ENCODE results near the gene SPDYE2B.
"Not testable (repeated sequence)": the region's sequence is repeated elsewhere in the genome, so short reads cannot be mapped to it uniquely, and the experiment has no call there.

The SPDYE2B gene

DNA sequence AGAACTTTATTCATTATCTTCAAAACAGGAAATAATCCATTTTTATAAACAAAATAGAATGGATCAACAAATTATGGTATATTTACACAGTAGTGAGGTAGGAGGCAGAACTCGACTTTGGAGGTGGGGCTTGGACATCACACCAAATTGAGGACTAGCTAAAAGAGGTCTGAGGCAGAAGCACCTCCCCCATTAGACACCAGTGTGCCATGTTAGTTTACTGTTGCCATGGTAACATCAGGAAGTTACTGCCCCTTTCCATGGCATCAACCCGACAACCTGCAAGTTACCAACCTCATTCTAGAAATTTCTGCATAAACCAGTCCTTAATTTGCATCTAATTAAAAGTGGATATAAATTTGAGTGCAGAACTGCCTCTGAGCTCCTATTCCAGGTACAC is 45.9 kb downstream of the SPDYE2B start:
- FAIRE-seq: peak; percentile 84
- not testable (repeated sequence) for DNase-seq (ENCODE audit: insufficient read length)

DNA sequence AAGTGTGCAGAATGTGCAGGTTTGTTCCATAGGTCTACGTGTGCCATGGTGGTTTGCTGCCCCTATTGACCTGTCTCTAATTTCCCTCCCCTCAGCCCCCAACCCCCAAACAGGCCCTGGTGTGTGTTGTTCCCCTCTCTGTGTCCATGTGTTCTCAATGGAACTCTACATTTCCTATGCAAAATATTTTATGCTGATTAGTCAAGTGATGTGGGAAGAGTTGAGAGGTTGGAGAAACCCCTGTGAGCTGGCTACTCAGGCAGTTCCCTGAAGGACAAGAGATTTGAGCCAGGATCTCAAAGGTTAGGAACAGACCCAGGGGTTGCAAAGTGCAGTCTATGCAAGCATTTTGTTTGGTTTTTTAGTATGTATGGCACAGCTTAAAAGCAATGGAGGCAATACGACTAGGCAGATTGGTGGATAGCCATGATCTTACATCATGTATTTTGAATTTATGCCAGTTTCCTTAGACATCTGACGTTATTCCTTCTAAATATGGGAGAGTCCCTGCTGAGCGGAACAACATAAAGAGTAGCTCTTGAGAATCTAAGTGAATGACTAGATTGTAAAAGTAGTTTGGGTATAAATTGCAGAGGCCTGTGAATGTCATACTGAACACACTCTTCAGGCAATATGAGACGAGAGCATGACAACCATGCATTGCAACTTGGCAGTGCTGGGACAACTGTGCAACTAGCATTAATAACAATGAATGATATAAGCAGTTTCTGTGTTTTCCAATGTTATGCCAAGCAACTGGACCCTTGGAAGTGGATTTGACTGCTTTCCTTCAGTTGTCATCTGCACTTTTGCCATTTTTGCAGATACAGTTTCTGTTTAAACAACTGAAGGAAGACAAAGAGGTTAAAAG is 47.8 kb downstream of the SPDYE2B start:
- DNase-seq (ENCODE audit: insufficient read length); FAIRE-seq: not testable (repeated sequence)

DNA sequence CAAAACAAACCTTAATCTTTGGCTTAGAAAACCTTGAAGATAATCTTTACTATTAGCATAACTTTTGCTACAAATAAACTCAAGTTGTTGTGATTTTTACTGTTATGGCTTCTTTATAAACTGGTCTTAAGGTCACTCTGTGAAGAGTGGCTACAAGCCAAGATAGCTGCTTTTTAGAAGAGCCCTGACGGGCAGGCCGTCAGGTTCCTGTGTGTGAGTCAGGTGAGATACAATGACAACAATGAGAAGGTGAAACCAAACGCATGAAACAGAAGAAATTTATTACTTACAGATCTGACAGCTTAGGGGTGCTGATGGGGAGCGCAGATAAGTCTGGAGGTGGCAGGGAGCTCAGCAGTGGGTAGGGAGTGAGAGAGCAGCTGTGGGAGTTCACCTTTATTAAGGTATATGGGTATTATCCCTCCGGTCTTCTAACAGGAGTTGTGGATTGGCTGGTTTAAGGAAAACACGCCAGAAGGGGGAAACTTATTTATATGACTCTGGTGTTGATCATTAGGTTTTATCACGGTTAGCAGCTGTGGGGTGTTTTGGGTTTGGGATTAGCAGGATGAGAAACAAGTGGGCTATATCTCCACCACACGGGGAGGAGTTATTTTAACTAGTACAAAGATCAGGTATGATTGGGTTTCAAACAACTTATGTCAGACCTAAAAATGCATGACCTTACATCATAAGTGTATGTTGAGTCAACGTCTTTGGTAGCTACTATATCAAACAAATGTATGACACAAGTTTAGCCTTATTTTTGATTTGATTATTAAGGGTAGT is 49.0 kb downstream of the SPDYE2B start:
- not testable (repeated sequence) for FAIRE-seq; DNase-seq (ENCODE audit: insufficient read length)
